ENCODE data around the gene CHCHD4. TPM values are rescaled to one million over a fixed set of nuclear protein-coding genes. Genes with fewer than 3 reads are reported as not detected.
A peak's percentile ranks its signal among the peaks of the same experiment; 100 is the strongest.

CHCHD4 gene
- total RNA-seq: 12.0 TPM
- long read RNA-seq, transcript CHCHD4-202 (3 exons, 1,405 nt): major isoform, 19 of 32 reads
- long read RNA-seq, transcript CHCHD4-201 (4 exons, 1,603 nt): minor isoform, 7 of 32 reads
- long read RNA-seq, partial matches to known transcripts: 0 of 32 reads
- long read RNA-seq, other reads (novel, unspliced or antisense): 6 of 32 reads

DNA sequence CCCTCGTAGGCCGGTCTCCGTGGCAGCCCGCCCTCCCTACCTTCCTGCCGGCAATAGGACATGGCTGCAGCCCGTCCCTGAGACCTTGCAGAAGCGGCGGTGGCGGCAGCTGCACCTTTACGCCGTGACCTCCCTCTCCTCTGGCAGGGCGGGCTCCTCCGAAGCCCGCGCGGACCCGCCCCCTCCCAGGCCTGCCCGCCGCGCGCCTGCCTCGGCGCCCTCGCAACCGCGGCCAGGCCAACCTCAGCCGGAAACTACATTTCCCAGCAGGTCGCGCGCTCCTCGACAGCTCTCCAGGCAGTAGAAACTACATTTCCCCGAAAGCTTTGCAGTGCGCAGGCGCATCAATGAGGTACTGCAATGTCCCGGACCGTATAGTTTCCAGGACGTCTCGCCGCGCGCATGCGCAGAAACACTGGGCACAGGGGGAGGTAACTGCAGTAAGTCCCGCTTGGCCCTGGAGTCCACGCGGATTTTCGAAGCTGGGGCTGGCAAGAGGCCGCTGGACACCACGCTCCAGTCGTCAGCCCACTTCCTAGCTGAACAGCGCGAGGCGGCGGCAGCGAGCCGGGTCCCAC is at the start of gene CHCHD4, which contains the start of gene TMEM43:
Gene CHCHD4, minus strand, starts transcription at position 256 of the 578 bp plus-strand sequence. Its CDS starts 194 bp downstream, at position 62.
Gene TMEM43, plus strand, starts transcription at position 438 of the 578 bp plus-strand sequence. CDS start 142 bp downstream, outside the sequence.
- intact Hi-C loops (cut with DNase I): loop anchor here (10.0 kb wide), 1 partner anchor 230 kb away; no protein-coding TSS in a partner anchor
- peak within 1 kb of the TSS; percentile 96 for H3K4me3 ChIP-seq
- H3K36me3 ChIP-seq: peaks cover 16% of the 10 kb centered on the region
- H3K9me3 ChIP-seq: no peaks in the 10 kb centered on the region
- peak; percentile 89 for ATAC-seq
- H3K4me1 ChIP-seq: peaks cover 30% of the 10 kb centered on the region
- no peaks in the 10 kb centered on the region for H3K27me3 ChIP-seq
- H3K27ac ChIP-seq: peak within 1 kb of the TSS; percentile 98
- TF ChIP-seq, protein P1, sequence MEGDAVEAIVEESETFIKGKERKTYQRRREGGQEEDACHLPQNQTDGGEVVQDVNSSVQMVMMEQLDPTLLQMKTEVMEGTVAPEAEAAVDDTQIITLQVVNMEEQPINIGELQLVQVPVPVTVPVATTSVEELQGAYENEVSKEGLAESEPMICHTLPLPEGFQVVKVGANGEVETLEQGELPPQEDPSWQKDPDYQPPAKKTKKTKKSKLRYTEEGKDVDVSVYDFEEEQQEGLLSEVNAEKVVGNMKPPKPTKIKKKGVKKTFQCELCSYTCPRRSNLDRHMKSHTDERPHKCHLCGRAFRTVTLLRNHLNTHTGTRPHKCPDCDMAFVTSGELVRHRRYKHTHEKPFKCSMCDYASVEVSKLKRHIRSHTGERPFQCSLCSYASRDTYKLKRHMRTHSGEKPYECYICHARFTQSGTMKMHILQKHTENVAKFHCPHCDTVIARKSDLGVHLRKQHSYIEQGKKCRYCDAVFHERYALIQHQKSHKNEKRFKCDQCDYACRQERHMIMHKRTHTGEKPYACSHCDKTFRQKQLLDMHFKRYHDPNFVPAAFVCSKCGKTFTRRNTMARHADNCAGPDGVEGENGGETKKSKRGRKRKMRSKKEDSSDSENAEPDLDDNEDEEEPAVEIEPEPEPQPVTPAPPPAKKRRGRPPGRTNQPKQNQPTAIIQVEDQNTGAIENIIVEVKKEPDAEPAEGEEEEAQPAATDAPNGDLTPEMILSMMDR (IDR thresholded peaks at IDR 0.05): no peak
- peak; percentile 100 for DNase-seq

DNA sequence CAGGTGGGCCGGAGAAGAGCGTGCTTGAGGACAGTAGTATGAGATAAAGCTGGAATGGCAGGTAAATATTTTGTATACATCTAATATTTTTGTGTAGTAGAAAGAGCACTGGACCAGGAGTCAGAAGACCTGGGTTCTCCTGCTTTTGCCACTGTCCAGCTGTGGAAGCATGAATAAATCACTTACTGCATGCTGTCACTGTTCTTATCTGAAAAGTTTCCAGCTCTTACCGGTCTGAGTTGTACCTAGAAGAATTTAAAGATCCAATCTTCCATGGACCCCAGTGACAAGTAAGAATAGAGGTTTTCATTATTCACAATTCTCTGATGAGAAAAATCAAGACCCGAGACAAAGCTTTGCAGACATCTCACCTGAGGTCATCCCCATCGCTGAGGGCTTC is 47.8 kb upstream of the CHCHD4 start:
- Histone ChIP-seq H3K36me3 (peaks cover 56% of the 10 kb centered on the region), H3K27me3 (no peaks in the 10 kb centered on the region), H3K27ac (no peak overlapping the region), H3K9me3 (no peaks in the 10 kb centered on the region), H3K4me3 (no peak overlapping the region), H3K4me1 (peaks cover 28% of the 10 kb centered on the region)
- intact Hi-C loops (cut with DNase I): no loop called here
- TF ChIP-seq, protein P1 (IDR thresholded peaks at IDR 0.05): no peak
- DNase-seq: no peak
- no peak for ATAC-seq

DNA sequence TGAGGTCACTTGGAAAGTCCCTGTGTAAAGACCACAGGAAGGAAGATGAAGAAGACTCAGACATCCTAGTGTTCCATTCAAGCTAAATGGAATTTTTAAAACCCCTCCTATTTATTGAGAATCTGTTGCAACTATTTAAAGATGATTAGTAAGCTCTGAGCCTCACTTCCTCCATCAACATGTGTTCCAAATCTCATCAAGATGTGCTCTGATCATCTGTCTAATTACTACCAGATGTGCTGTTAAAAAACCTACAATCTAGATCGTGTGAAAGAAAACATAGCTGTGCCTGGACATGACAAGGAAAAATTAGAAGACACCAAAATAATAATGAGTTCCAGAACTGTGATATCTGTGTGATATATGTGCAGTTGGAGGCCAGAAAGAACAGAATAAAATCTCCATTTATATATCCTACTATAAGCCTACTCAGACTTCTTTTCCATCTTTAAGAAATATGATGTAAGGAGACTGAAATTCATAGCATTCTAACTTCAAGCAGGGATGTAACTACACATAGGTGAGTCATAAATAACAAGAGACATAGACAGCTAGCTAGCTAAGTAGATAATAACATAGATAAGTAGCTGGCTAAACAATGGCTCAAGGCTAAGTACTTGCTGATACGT is 46.0 kb upstream of the CHCHD4 start:
- no peak overlapping the region for H3K4me3 ChIP-seq
- no peak for ATAC-seq
- peaks cover 9% of the 10 kb centered on the region for H3K4me1 ChIP-seq
- H3K27me3 ChIP-seq: no peaks in the 10 kb centered on the region
- no peak overlapping the region for H3K27ac ChIP-seq
- DNase-seq: no peak
- peaks cover 74% of the 10 kb centered on the region for H3K36me3 ChIP-seq
- no peaks in the 10 kb centered on the region for H3K9me3 ChIP-seq
- intact Hi-C loops (cut with DNase I): no loop called here
- TF ChIP-seq, protein P1 (IDR thresholded peaks at IDR 0.05): no peak

DNA sequence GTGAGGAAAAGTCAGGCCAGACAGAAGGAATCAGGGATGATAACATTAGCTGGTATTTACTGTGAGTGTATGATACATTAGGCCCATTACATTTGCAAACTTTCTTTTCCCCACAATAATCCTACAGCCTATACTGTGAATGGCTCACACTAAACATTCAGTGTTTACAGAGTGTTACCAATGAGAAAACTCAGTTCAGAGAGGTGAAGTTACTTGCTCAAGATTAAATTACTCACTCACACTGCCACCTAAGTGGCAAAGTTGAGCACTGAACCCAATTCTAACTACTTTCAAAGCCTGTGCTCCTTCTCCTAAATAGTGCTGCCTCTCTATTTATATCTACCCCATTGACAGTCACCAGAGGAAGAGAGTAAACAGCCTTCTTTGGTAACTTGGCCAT is 45.2 kb upstream of the CHCHD4 start:
- H3K36me3 ChIP-seq: peaks cover 82% of the 10 kb centered on the region
- intact Hi-C loops (cut with DNase I): no loop called here
- H3K27ac ChIP-seq: no peak overlapping the region
- no peak for ATAC-seq
- peaks cover 2% of the 10 kb centered on the region for H3K4me1 ChIP-seq
- H3K27me3 ChIP-seq: no peaks in the 10 kb centered on the region
- H3K9me3 ChIP-seq: no peaks in the 10 kb centered on the region
- DNase-seq: no peak
- no peak overlapping the region for H3K4me3 ChIP-seq
- TF ChIP-seq, protein P1 (IDR thresholded peaks at IDR 0.05): no peak

DNA sequence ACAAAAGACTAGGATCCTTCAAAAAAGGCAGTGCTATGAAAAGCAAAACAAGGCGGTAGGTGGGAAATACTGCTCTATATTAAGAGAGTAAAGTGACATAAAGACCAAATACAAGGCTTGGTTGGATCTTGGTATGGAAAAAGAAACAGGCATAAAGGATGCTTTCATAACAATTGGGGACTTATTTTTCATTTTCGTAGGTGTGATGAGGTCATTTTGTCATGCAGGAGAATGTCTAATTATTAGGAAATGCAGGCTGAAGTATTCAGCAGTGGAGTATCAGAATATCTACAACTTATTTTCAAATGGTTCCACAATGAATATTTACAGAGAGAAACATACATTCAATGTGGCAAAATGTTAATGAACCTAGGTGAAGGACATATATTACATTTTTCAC is 44.8 kb upstream of the CHCHD4 start:
- Histone ChIP-seq H3K27me3 (no peaks in the 10 kb centered on the region), H3K4me3 (no peak overlapping the region), H3K4me1 (no peaks in the 10 kb centered on the region), H3K36me3 (peaks cover 86% of the 10 kb centered on the region), H3K27ac (no peak overlapping the region), H3K9me3 (no peaks in the 10 kb centered on the region)
- DNase-seq: no peak
- no peak for ATAC-seq
- TF ChIP-seq, protein P1 (IDR thresholded peaks at IDR 0.05): no peak
- intact Hi-C loops (cut with DNase I): no loop called here

All from upper lobe of right lung (tissue), 1 donor.